Activated CD8-positive, alpha-beta memory T cell treated with anti-CD3 and anti-CD28 coated beads, Interleukin-2, amount 50 U/mL, for 1 hour (primary cell): ENCODE results near the gene SYT5.
A peak's percentile ranks its signal among the peaks of the same experiment; 100 is the strongest.
"Not testable (repeated sequence)": the region's sequence is repeated elsewhere in the genome, so short reads cannot be mapped to it uniquely, and the experiment has no call there.

Experiments
- DNase-seq: peaks from one replicate; pipeline ENCODE4 v3.0.0-alpha.2; 2020; ENCODE audit errors: extremely low read depth

The SYT5 gene

DNA sequence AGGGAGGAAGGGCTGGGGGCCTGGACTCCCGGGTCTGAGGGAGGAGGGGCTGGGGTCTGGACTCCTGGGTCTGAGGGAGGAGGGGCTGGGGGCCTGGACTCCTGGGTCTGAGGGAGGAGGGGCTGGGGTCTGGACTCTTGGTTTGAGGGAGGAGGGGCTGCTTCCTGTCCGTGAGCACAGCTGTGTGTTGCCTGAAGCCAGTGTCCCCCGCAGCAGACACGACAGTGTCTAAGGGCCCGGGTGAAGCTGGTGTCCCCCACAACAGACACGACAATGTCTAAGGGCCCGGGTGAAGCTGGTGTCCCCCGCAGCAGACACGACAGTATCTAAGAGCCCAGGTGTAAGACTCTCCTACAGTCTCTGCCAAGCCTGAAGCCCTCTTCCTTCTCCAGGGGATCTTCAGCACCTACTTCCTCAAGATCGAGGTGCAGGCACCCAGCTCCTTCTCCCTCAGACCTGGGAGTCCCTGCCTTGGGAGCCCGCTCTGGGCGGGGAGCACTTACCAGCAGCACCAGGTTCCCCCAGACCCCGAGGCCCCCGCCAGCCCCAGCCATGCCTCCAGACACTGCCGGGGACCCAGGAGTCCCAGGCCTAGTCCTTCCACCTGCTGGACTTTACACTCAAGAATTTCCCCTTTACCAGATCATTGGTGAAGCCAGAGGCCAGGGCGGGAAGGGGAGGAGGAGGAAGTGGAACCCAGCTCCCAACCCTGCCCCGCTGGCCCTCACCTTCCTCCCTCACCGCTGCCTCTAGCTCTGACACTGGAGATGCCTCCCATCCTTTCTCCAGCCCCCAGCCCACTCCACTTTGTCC, 29.0 kb upstream of the SYT5 start, which contains the start of gene PTPRH:
TSS of gene PTPRH (minus strand) at position 622 of the 813 bp plus-strand sequence. CDS start at position 554, 68 bp downstream.
- no peak for DNase-seq

DNA sequence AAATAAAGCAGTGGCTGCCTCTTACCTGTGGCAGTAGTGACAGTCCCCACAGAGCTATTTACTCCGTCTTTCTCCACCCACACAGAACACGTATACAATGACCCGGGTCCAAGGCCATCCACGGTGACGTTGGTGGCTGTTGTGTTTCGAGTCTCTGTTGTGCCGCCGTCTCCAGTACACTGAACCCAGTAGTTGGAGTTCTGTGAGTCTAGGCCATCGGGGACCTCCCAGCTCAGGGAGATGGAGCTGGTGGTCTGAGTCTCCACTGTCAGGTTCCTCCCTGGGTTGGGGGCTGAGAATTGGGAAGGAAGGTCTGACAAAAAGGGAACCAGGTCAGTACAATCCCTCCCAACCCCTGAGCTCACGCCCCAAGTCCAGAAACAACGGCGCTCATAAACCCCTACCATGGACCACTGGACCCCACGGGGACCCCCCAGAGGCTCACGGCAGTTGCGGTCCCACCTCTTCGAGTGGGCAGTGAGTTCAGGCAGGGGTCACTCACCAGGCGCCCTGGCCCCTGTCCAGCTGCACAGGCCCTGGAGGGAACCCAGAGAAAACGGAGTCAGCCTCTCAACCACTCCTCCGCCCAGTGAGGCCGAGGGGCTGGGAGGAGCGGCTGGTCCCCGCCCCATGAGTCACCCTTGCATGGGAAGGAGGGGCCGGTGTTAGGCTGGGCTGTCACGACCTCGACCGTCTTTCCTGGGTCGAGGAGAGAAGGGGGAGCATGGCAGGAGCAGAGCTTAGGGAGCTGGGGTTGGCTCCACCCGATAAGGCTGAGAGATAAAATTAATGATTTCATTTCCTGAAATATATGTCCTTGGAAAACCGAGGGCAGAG, 26.8 kb upstream of the SYT5 start:
- no peak for DNase-seq

DNA sequence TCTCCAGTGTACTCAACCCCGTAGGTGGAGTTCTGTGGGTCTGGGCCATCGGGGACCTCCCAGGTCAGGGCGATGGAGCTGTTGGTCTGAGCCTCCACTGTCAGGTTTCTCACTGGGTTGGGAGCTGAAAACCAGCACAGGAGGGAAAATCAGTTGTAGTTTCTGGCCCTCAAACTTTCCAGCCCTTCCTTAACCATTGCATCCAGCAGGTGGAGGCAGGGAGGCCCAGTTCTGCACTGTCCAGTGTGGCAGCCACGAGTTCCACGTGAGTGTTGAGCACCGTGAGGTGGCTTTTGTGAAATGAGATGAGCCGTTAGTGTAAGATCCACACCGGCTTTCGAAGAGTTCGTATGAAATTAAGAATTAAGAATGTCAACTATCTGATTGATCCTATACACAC, 22.1 kb upstream of the SYT5 start:
- not testable (repeated sequence) for DNase-seq

DNA sequence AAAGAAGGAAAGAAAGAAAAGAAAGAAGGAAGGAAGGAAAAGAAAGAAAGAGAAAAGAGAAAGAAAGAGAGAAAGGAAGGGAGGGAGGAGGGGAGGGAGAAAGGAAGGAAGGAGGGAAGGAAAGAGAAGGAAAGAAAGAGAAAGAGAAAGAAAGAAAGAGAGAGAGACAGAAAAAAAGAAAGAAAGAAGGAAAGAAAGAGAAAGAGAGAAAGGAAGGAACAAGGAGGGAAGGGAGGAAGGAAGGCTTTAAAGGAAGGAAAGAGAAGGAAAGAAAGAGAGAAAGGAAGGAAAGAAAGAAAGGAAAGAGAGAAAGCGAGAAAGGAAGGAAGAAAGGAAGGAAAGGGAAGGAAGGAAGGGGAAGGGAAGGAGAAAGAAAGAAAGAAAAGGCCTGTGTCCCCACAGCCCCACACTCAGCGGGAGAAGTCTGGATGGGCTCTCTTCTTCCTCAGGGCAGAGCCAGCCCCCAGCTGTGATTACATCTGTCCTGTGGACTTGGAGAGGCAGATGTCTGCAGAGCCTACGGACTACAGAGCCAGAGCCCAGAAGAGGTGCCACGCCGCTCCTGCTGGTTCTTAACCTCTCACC, 19.6 kb upstream of the SYT5 start:
- no peak for DNase-seq

DNA sequence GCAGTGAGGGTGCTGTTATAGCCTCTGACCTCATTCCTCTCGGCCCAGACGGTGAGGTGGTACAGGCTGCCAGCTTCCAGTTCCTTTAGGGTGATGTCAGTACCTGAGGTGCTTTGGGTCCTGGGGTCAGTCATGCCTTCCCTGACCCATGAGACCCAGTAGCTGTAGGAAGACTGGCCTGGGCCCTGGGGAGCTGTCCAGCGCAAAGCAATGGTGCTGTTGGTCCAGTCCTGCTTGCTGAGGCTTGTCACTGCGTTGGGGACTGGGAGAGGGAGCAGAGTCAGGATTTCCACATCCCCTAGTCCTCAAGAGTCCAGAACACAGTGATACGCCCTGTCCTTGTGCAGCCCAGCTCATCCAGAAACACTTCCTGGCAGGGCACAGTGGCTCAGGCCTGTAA, 18.6 kb upstream of the SYT5 start:
- no peak for DNase-seq

DNA sequence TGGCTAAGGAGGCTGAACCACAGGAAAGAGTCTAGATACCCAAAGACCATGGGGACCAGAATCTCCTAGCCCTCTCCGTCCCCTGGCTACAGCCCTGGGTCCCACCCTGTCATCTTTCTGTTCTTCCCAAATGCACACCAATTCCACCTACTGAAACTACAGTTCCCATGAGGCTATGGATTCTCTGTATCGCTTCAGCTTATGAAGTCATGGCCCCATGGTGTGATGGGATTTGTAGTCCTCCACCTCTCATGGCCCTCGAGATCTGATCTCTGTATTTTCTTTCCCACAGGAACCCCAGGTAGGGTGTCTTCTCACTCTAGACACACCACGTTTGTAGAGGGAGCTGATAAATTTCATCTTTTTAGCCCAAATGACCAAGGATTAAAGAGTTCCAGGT, 17.4 kb upstream of the SYT5 start:
- DNase-seq, result no peak

DNA sequence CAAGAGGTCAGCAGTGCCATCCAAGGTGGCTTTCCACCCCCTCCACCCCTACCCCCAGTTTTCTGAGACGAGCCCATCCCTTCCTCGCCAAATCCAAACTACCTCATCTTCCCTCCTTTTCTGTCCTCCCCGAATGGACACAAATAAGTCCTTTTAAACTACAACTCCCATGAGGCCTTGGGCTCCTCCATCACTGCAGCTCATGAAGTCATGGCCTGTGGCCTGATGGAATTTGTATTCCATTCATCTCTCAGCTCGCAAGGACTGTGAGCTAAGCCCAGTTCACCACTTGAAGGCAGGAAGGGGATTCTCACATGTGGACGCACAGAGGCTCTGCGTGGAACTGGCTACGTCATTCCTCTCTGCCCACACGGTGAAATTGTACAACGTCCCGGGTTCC, 16.7 kb upstream of the SYT5 start:
- DNase-seq, result no peak

DNA sequence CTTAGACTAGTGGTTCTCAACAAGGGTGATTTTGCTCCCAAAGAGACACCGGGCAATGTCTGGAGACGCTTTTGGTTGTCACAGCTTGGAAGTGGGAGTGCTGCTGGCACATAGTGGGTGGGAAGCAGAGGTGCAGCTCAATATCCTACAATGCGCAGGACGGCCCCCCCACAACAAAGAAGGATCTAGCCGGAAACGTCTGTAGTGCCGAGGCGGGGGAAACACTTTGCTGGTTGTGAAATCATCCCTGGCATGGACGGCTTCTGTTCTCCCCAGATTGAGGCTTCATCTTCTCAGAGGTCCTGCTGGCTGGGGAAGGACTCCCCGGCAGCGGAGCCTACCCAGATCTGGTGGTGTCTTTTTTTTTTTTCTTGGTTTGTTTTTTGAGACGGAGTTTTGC, 13.4 kb upstream of the SYT5 start:
- DNase-seq, result no peak

DNA sequence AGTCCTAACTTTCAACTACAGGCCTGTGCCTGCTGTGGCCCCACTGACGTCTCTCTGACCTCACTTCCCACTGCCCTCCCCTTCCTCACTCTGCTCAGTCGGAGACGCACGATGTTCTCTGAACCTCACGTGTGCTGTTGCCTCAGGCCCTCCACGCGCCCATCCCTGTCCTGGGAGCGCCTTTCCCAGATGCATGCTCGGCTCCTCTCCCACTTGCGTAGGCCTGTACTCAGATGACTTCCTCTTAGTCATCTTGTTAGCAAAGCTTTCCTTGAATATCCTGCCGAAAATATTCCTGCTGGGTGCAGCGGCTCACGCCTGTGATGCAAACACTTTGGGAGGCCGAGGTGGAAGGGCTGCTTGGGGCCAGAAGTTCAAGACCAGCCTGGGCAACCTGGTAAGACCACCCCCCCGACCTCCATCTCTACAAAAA, 9.3 kb upstream of the SYT5 start:
- DNase-seq, result no peak

DNA sequence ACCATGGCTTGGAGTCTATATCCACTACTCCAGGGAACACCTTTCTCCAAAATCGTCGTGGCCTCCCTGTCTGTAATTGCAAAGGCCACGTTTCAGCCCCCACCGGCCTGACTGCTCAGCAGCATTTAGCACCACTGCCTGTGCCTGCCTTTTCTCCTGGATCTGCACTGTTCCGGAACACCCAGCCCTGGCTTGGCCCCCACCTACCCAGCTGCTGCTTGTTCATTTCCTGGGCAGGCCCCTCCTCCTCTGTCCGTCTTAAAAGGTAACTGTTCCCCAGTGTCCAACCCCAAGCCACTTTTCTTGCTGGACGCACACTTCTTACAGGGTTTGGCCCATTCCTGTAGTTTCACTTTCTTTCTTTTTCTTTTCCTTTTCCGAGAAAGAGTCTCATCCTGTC, 8.5 kb upstream of the SYT5 start:
- DNase-seq, result no peak

DNA sequence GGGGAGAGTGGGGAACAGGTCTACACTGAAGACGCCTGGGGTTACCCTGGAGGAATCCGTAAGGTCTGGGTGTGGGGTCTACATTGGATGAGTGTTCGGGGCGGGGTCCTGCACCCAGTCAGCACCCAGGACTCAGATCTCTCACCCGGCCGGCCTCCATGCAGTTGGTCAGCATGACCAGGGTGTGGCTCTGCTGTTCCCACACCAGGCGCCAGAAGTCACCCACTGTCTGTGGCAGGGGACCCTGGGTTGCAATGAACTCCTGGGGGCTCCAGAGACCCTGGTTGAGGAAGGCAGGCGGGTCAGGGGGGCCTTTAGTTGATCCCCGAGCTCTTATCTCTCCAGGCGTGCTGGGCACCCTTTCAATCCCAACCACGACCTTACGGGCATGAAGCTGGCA, 6.0 kb upstream of the SYT5 start:
- DNase-seq, result no peak

DNA sequence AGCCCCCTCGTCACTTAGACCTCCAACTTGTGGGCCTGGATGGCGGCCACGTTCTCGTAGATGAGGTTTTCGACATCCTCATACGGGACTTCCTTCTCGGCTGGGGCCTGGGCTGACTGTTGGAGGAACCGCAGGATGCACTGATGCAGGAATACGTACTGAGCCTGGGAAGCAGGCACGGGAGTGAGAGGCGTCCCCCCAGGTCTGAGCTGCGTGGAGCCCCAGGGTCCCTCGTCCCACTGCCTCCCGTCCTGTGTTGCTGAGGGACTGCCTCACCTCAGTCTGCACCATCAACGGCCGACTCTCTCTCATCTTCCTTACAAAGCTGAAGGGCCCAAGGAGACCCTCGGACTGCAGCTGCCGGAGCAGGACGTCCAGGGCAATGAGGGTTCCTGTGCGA, 1.7 kb upstream of the SYT5 start:
- DNase-seq, result no peak

DNA sequence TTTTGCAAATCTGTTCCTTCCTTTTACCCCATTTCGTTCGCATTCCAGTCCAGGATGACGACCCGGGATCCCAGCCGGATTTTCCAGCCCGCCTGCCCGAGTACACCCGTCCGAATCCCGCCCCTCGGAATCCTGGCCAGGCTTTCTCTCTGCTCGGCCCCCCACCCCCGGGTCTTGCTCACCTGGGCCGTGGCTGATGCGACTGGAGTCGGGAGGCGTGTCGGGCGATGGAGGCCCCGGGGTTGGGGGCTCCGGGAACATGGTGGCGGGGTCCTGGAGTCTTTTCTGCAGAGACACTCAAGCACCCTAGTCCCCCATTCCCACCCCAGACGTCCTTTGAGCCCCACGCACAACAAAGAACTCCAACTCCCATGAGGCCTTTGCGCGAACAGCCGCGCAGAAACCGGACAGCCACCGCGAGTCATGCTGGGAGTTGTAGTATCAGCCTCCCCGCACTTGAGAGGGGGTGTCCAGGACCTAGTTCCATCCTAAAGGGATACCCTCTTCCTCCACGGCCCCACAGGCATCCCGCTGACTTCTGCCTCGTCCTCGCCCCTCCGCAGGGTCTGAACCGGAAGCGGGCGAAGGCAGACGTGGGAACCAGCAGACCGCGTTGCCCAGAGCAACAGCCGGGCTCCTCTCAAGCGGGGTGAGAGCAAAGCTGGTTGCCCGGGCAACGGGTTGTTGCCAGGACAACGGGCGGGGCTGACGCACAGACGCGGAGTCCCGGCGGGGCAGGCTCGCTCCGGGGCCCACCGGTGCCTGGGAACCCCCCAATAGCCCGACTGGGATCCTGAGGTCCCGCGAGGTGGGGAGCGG, 1.1 kb downstream of the SYT5 start:
- DNase-seq, result peak; percentile 90

DNA sequence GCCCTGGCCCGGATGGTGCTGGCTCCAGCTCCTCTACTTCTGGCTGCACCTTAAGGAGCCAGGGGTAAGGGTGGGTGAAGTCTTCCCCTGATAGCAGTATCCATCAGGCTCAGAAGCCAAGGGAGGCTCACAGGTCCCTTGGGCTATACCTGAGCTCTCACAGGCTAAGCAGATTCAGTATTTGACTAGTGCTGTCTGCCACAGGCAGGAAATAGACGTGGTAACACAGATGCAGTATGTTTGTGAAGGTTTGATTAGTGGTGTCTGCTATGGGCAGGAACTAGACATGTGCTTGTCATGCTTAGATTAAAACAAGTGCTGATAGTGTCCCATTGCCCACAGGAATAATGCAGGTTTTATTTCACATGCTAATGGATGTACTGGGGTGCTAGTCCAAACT, 4.0 kb downstream of the SYT5 start:
- no peak for DNase-seq

DNA sequence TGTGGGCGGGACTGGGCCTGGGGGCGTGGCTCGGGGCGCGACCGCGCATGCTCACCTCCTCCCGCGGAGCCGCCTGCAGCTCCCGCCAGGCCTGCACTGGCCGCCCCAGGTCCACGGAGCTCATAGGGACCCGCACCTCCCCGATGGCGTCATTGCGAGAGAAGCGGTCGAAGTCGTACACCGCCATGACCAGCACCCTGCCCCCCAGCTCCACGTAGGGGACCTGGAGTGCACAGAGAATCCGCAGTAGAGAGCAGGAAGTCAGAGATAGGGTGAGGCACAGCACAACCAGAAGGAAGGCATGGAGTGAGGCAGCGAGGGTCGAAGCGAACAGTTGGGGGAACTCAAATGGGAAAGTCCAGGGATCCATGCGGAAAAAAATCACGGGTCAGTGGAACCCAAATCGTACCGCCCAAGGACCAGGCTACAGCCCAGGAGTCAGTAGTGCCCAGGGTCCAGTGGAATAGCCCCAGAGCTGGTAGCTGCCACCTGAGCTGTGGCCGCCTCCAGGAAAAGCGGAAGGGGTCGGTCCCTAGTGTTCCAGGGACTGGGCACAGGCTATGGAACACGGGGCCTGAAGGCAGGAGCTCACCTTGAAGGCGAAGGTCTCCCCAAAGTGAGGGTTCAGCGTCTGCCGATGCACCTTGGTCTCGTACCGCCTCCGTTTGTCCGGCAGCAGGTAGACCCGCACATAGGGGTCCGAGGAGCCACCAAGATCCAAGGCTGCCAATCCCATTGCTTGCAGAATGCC, 4.8 kb downstream of the SYT5 start:
- no peak for DNase-seq

DNA sequence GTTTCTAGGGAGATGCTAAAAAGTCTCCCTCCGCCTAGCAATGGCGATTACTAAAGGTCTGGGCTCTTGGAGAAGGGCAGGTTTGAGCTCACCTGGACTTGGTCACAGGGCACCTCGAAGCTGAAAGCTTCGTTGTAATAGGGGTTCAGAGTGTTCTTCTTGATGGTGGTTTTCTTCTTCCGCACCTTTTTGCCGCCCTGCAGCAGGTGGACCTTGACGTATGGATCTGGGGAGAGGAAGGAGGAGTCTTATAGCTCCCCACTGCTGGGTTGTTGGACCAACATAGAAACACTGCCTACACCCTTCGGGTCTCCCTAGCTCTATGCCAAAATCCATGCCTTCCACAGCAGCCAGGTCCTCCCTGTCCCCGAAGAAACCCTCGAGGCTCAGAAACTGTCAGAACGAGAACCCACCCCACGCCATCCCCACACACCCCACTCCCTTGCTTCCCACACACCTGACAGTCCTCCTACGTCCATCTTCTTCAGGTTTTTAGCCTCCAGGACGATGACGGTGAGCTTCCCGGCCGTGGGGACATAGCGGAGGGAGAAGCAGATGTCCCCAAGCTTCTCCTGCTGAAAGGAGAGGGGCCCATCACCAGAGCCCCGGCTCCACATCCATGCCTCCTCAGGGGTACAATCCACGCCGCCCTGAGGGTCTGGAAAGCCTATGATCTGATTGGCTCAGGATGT, 5.5 kb downstream of the SYT5 start:
- no peak for DNase-seq

DNA sequence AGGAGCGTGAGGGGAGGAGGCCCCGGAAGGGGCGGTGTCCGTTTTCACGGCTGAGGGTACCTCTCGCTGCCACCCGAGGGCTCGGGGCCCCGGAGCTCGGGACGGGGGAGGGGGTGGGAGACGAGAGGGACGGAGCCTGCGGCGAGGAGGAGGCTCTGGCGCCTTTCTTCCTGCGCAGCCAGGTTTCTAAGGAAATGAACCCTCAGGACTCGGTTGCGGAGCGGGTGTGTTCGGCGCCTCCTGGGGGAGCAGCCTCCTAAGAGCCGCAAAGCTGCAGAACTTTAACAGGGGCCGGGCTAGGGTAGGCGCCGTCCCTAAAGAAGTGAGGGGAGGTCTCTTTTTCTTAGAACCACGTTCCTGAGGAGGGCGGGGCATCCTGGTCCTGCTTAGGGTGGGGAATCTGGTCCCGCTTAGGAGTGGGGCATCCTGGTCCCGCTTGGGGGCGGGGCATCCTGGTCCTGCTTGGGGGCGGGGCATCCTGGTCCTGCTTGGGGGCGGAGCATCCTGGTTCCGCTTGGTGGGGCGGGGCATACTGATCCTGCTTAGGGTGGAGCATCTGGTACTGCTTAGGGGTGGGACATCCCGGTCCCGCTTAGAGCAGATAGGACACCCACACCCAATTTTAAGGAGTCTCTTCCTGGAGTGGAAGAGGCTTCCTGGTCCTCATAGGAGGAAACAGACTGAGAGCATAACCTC, 6.2 kb downstream of the SYT5 start:
- DNase-seq, result no peak

DNA sequence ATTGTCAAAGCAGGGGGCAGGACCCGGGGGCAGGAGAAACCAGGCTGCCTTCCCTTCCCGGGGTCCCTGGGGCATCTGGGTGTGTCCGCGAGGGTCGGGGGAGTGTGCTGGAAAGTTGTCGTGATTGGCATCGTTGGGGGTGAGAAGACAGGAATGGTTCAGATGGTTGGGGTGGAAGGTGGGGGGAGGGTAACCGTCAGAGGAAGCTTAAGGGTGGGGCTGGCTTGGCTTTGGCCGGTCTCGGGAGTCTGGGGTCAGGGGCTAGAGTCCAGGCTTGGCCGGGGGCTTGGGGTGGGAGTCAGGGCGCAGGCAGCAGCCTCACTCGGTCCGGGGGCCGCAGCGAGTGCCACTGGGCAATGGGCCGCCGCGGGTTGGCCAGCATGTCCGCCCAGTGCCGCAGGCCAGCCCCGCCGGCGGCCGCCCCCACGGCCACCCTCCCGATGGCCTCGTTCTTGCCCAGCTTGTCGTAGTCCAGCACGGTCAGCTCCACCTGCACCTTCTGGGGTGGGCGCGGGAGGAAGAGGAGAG, 6.8 kb downstream of the SYT5 start:
- DNase-seq, result no peak

DNA sequence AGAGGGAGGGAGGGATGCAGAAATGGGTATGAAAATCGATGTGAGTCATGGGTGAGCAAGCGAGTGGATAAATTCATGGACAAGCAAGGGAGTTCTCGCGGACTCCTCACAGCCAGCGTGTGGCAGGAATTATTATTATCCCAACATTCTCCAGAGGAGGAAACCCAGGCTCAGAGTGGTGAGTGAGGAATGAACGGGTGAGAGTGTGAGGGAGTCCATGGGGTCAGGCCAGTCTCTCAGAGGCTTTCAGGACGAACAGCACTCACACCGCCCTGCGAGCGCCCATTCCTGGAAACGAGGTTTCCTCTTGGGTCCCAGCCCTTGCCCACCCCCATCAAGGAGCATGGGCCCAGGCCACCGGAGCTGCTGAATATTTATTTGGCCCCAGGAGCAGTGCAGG, 7.3 kb downstream of the SYT5 start:
- DNase-seq, result no peak

DNA sequence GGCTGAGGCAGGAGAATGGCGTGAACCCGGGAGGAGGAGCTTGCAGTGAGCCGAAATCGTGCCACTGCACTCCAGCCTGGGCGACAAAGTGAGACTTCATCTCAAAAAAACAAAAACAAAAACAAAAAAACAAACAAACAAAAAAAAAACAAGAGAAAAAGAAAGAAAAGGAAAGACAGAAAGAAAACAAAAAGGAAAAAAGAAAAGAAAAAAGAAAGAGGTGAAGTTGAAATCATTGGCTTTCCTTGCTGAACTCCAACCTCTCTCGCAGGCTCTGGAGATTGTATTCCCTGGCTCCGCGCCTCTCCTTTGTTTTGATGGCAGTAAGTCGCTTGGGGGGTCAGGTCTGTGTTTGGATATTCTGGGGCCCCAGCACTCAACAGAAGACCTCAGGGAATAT, 7.8 kb downstream of the SYT5 start:
- not testable (repeated sequence) for DNase-seq
